Stimulated activated CD4-positive, alpha-beta T cell treated with anti-CD3 and anti-CD28 coated beads, TNF-alpha, amount 100 ng/mL, for 4 hours (primary cell): ENCODE measurements around the gene PLAAT1.

Source experiments
- DNase-seq, 3 experiments: peaks; one replicate each; pipeline ENCODE4 v3.0.0-alpha.2; 2020; ENCODE audit warnings: low read depth in 3 of 3

Gene PLAAT1

DNA sequence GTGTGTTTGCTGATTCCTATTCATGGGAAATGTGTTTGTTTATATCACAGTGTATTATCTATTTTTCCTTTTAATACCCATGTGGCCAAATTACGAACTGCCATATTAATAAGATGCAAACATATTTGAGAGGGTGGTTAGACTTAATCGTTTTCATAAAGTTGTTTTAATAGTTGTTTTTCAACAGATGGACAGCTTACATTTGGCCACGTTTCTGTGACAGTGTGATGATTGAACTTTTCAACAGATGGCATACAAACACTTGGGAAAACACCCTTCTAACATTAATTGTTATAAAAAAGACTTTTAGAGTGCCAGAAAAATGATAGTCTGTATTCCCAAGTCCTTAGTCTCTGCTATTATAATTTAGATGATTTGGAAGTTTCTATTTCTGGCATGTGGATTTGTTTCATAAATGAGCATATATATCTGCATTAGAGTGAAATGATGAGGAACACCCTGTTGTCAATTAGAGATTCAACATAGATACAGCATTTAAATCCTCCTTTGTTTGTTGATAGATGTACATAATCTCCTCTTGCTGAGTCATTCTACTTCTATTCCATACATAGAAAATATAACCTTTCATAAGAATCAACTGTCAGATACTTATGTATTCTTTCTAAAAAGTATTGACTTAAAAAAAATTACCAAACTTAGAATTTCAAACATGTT is 13.1 kb downstream of the PLAAT1 start:
- DNase-seq, result no peak

DNA sequence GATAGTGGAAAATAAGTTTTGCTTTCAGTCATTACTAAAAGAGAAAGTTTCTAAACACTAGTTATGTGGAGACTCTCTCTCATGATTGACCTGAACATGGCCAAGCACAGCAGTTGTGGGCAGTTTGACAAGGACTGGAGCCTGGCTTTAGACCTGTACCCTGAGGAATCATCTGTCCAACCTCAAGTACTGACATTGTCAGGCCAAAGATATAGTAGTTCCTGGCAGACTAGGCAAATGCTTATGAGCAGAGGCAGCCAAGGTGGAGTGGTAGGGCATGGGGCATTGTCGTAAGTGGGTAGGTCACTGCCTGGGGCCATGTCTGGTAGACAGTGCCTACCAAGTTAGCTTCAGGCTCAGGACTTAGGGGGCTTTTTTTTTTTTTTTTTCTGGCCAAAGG is 20.9 kb downstream of the PLAAT1 start:
- no peak for DNase-seq

DNA sequence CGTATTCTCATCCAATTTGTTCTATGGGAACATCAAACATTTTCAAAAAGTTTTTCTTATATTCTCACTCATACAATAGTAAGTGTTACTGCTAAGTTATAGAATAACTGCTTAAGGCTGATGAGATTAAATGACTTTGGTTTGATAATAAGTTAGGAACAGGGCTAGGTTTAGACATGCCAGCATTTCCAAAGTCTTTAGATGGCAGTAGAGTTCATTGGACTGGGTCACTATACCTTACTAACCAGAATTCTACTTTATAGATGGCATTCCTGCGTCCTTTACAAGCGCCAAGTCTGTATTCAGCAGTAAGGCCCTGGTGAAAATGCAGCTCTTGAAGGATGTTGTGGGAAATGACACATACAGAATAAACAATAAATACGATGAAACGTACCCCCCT is 21.7 kb downstream of the PLAAT1 start:
- DNase-seq, result no peak

DNA sequence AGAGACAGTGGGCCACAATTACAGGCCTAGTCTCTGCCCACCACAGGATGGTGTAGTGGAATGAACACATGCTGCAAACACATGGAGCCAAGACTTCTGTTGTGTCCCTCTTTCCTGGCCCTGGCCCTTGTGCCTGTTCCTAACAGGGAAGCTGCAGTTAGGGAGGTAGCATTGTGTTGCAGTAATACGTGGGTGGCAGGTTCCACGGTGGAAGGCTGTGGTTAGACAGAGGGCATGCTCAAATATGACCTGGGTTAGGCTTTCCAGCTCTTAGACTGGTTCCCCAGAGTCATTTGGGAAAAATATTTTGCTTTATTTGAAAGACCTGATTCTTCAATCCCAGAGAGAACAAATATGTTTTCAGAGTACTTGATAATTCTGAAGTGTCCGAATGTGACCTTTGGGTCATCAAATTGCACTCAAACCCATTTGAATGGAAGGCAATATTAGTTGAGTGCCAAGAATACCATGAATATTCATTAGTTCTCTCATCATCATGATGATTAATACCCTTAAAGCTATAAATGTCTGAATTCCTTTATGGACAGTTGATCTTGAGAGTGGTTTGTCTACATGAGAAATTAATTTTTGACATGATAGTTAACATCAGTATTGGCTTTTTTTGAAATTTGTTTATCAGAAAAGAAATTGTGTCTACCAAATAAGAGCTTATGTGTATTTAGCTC is 28.5 kb downstream of the PLAAT1 start:
- no peak for DNase-seq

DNA sequence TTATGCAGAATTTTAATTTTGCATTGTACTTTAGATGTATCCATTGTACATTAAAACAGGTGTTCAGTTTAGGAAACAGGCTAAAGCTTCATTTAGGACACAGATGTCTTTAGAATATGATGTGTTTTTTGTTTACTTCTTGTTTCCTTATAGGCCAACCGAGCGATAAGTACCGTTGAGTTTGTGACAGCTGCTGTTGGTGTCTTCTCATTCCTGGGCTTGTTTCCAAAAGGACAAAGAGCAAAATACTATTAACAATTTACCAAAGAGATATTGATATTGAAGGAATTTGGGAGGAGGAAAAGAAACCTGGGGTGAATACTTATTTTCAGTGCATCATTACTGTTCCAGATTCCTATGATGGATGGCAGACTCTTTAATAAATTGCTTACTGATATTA is 29.4 kb downstream of the PLAAT1 start:
- DNase-seq, result no peak

DNA sequence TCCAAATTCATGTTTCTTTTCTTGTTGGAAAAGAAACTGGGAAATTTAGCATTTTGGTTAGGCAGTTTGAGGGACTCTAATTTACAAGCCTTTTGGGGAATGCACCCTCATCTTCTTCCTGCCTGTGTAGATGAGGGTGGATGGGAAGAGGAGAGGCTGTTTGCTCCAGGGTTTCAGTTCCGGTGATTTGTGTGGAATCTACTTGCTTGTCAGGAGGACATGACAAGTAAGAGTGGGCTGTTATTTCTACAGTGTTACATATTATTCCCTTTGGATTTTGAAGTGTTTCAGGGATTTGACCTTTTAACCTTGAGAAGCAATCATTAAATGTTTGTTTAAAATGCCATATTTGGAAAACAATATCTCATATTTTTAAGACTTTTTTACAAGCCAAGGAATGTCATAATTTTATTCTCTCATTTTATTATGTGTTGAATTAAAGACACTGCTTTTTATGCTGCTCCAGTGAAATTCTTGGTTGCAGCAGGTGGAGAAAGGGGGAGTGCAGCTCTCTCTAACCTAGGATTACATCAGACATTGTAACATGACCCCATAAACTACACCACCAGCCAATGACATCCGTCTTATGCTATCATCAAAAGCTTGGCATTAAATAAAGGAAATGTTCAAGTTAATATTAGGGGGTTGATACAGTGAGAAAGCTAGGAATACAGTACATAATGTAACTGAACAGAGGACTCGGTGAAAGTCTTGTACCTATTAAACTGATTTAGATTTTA is 30.2 kb downstream of the PLAAT1 start:
- DNase-seq, result no peak

DNA sequence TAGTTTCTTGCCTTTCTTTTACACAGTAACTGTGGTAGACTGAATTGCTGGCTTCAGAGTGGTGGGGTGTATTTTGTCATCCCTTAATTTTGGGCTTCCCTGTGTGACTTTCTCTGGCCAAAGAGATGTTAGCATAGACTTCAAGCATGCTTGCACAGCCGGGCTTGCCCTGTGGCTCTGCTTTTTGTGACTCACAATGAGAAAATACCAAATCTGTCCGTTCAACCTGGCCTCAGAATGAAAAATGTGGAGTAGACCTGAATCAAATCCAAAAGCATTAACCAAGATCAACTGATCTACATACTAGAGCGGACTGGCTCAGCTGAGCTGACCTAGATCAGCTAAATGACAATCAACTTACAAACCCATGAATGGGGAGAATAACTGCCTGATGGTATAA is 51.4 kb downstream of the PLAAT1 start:
- DNase-seq, result no peak

DNA sequence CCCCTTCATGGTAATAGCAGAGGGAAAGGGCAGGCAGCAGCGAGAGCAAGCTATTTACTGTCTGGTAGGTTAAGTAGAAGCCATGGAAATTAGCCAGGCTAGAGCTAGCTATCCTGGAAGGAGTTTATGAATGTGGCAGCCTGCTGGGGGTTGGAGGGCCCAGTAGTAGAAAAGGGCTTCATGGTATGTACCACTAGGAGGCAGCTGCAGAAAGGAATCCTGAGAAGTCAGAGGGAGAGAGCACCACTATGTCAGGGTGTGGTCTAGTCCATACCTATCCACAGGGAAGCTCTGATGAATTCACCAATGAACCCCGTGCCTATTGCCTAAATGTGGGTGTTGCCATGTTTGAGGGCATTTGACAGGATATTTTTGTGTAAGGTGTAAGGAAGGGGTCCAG is 55.0 kb downstream of the PLAAT1 start:
- no peak for DNase-seq

DNA sequence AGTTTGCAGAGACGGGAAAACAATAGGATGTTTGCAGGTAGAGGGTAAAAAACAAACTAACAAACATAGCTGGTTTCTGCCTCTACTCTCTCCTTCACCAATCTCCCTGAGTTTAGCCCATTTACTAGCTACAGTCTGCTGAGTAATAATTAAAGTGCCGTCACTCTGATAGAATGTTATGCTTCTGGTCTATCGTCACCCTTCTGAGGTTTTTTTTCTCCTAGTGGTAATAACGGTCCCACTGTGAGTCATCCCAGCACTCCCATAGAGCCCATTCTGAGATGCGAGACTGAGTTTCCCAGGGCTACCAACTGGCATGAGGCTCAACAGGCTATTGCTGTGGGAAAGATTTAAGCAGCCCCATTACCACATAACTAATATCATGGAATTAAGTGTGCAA is 56.4 kb downstream of the PLAAT1 start:
- DNase-seq, result no peak

DNA sequence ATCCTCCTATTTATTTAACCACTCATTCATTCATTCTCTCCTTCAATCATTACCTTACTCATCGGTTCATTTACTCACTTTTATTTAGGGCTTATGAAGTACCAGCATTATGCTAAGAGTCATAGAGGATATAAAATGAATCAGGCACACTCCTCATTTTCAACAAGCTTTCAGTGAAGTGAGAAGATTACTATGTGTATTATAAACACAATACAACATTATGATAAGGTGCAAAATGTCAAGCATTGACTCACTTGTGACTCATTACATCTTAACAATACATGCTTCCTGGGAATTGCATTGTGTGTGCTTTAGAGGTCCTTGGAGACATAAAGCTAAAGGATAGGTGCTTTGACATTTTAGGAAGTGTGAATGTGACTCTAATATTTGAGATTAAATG is 60.4 kb downstream of the PLAAT1 start:
- DNase-seq, result no peak

DNA sequence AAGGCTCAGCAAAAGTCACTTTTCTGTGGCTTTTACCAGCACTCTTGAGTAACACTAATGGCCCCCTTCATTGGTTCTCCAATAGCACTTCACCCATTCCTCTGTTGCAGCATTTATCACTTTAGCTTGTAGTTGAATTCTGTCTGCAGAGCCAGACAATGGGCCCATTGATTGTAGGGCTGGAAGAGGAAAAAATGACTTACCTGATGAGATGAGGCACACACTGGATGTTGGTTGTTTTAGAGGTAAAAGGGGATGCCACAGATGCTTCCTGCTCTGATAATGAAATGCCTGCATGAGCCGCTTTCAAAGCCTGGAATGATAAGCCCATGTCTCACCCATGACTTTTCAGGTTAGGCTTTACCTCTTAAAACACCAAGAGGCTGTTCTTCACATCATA is 64.3 kb downstream of the PLAAT1 start:
- DNase-seq, result no peak

DNA sequence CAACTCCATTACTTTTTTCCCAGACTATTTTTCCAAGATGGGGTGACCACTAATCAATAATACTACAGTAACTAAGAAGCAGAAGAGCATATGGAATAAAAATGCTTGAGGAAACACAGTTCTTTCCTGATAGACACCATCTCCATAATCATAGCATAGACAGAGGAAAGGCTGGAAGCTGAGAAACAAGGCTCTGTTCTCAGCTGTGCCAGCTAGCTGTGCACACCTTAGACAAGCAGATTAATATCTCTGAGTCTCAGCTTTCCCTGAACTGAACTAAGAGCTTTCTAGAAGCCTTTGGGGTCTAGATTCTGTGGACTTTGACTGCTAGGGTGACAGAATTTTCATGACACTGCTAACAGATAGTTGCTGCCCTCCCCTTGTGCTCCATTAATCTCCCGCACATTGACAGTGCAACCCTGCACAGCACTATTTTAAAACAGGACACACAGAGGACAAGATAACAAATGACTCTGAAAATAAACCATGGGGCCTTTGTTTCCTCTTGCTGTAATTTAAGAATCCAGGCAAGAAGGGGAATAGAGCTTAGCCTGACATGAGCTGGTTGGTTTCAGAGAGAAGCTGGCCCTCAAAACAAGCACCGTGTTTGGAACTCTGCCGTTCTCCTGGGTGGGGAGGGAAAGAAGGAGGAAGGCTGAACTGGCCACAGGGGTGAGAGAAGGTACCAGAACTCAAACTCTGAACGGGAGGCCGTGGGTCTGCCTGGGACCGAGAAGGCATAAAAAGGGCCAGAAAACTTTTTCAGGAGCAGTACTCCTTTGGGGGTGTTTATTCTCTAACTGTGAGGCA is 70.1 kb downstream of the PLAAT1 start:
- no peak for DNase-seq

DNA sequence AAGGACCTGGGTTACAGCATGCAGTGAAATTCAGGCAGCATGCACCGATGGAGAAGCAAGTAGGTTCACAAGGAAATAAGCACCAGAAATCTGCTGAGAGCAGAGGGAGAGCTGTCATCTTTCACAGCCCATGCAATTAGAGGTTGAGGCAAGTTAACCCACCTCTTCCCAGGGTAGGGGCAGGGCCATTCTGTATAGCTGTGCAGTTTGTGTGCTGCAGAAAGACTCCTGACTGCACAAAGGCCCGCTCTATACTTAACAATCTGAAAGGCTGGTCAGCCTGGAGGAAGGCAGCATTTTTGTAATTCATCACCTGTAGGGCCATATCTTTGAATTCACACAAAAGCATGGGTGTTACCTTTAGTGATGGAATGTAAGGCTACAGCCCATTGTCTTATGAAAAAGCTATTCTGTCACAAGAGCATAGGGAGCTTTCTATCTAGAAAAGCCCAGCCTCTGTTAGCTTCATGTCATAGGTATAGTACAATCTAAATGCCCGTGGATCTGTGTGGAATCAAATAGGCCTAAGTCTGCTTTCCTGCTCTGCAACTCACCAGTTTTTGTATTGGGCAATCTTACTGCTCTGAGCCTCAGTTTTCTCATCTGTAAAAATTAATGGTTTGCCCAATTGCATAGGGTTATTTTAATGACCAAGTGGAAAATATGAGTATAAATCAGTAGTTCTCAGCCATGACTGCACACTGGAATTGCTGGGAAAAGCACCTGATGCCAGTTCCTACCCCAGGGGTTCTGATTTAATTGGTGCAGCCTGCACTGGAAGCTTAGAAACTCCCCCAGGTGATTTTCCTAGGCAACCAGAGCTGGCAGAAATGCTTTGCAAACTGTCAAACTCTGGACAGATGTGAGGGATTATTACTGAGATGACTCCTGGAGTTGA is 72.3 kb downstream of the PLAAT1 start:
- no peak for DNase-seq

DNA sequence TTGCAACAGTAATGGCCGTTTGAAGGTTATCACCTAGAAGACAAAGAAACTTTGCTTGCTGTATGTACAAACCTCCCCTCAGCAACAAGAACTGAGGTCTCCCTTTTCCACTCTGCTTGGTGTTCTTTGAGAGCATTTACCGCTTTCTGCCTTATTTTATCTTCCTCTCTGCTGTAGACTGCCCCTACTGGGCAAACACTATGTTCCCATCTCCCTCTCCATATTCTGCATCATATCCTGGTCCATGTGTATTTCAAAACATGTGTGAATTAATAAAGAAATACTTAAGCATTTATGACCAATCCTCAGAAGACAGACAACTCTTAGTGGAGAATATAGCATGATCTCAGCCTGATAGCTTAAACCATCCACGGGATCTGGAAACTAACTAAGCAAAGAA is 73.1 kb downstream of the PLAAT1 start:
- DNase-seq, result no peak

DNA sequence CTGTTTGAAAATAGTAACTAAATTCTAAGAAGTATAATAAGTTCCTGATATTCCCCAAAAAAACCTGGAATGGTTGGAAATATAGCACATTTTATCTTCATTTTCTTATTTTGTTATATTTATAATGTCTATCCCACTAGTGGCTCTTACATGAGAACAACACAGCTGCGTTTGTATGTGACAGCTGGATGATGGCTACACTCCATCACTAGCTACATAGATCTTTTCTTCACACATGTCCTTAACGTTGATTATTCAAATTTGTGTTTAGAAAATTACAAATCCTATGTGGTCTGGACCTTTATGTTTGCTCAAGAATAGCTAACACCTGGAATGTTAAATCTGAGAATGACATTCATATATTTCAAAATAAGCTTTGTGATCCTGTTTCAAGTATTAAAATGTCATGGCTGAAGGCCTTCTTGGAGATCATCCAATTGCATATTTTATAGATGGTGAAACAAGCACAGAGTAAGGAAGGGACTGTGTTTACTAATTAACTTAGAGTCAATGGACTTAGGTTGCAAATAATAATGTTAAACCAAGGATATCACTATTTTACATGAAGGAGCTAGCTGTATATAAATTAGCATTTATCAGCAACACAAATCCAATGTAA is 76.8 kb downstream of the PLAAT1 start:
- no peak for DNase-seq
